ENCODE data around the gene FRK. TPM values are rescaled to one million over a fixed set of nuclear protein-coding genes. Genes with fewer than 3 reads are reported as not detected.

Gene FRK
- total RNA-seq, 1 donor from 2014 or later = 0.31 TPM

- Mint-ChIP-seq H3K27ac (no peak overlapping the region), H3K4me1 (peaks cover 3% of the 10 kb centered on the region), H3K36me3 (ENCODE audit: low read depth) (no peaks in the 10 kb centered on the region), H3K27me3 (no peaks in the 10 kb centered on the region), H3K4me3 (no peak overlapping the region), H3K9me3 (no peaks in the 10 kb centered on the region)
- ChIA-PET CTCF (interaction anchor here (1.0 to 1.2 kb wide), 2 partner anchors 93 to 99 kb away, joined by 3 to 4 read pairs; no protein-coding TSS in a partner anchor), POLR2A (no interaction called here)
- no peak for TF ChIP-seq CTCF (IDR thresholded peaks at IDR 0.05)
- intact Hi-C loops (cut with micrococcal nuclease) = no loop called here
- DNase-seq (no peak), ATAC-seq (ENCODE audit: low read depth) (no peak)
These were observed 57.0 kb downstream of the FRK start for GRCh38 chr6:116003668-116004067.

- no peaks in the 10 kb centered on the region for H3K36me3 Mint-ChIP-seq (ENCODE audit: low read depth)
- ChIA-PET POLR2A (no interaction called here), CTCF (interaction anchor here (0.8 kb wide), 1 partner anchor 109 kb away, joined by 3 read pairs; no protein-coding TSS in a partner anchor)
- no peak for DNase-seq
- ATAC-seq (ENCODE audit: low read depth) = no peak
- H3K4me3 Mint-ChIP-seq = no peak overlapping the region
- no peaks in the 10 kb centered on the region for H3K27me3 Mint-ChIP-seq
- no peaks in the 10 kb centered on the region for H3K4me1 Mint-ChIP-seq
- TF ChIP-seq CTCF (IDR thresholded peaks at IDR 0.05) = no peak
- intact Hi-C loops (cut with micrococcal nuclease) = no loop called here
- H3K9me3 Mint-ChIP-seq = no peaks in the 10 kb centered on the region
- no peak overlapping the region for H3K27ac Mint-ChIP-seq
These were observed 57.9 kb downstream of the FRK start for GRCh38 chr6:116002756-116003155.

- ChIA-PET POLR2A (no interaction called here), CTCF (no interaction called here)
- Mint-ChIP-seq H3K27ac (no peak overlapping the region), H3K27me3 (no peaks in the 10 kb centered on the region), H3K4me1 (no peaks in the 10 kb centered on the region), H3K4me3 (no peak overlapping the region), H3K9me3 (no peaks in the 10 kb centered on the region), H3K36me3 (ENCODE audit: low read depth) (no peaks in the 10 kb centered on the region)
- TF ChIP-seq CTCF (IDR thresholded peaks at IDR 0.05) = no peak
- DNase-seq = no peak
- ATAC-seq (ENCODE audit: low read depth) = no peak
- intact Hi-C loops (cut with micrococcal nuclease) = no loop called here
These were observed 61.5 kb downstream of the FRK start for GRCh38 chr6:115999235-115999634.

GRCh38 chr6:115997990-115998585 lies 62.6 kb downstream of the FRK start:
- H3K9me3 Mint-ChIP-seq = no peaks in the 10 kb centered on the region
- no peaks in the 10 kb centered on the region for H3K27me3 Mint-ChIP-seq
- CTCF ChIA-PET = no interaction called here
- TF ChIP-seq CTCF (IDR thresholded peaks at IDR 0.05) = no peak
- ATAC-seq (ENCODE audit: low read depth) (no peak), DNase-seq (no peak)
- no peak overlapping the region for H3K27ac Mint-ChIP-seq
- H3K4me1 Mint-ChIP-seq = no peaks in the 10 kb centered on the region
- no peaks in the 10 kb centered on the region for H3K36me3 Mint-ChIP-seq (ENCODE audit: low read depth)
- H3K4me3 Mint-ChIP-seq = no peak overlapping the region
- POLR2A ChIA-PET = no interaction called here
- intact Hi-C loops (cut with micrococcal nuclease) = no loop called here

- no peak for ATAC-seq (ENCODE audit: low read depth)
- intact Hi-C loops (cut with micrococcal nuclease) = no loop called here
- CTCF ChIA-PET = interaction anchor here (1.3 kb wide), 1 partner anchor 25 kb away, joined by 3 read pairs; no protein-coding TSS in a partner anchor
These were observed 74.7 kb downstream of the FRK start for GRCh38 chr6:115986026-115986425.

More at GRCh38 chr6:115986026-115986425, 74.7 kb downstream of the FRK start:
- no peak for TF ChIP-seq CTCF (IDR thresholded peaks at IDR 0.05)
- H3K4me3 Mint-ChIP-seq = no peak overlapping the region
- no peaks in the 10 kb centered on the region for H3K36me3 Mint-ChIP-seq (ENCODE audit: low read depth)
- peaks cover 9% of the 10 kb centered on the region for H3K9me3 Mint-ChIP-seq
- H3K27ac Mint-ChIP-seq = no peak overlapping the region
- H3K4me1 Mint-ChIP-seq = no peaks in the 10 kb centered on the region
- H3K27me3 Mint-ChIP-seq = no peaks in the 10 kb centered on the region
- POLR2A ChIA-PET = no interaction called here
- DNase-seq = no peak

Measured in activated B cell treated with CpG ODN at 0.5 μM for 24 hours (primary cell).